ENCODE results near the gene CDC14A.
A peak's percentile ranks its signal among the peaks of the same experiment; 100 is the strongest.

The CDC14A gene

GRCh38 chr1:100455478-100456072 is 103.3 kb downstream of the CDC14A start:
- DNase-seq, result no peak

DNA sequence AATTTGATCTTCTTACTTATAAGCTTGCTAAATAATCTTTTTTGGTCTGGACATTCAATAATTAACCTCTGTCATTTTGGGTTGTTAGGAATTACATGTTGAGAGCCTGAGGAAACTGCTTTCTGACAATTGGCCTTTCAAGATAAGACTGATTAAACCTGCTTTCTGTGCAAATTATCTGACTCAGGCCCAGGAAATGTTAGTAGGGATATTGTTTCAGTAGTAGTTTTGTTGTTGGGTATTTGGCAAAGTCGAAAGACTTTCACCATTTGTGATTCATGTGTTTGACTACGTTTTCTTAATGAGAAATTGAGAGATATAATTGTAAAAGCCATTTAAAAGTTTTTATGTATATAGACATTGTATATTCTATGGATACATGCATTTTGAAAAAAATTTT is 104.6 kb downstream of the CDC14A start:
- DNase-seq, result no peak

DNA sequence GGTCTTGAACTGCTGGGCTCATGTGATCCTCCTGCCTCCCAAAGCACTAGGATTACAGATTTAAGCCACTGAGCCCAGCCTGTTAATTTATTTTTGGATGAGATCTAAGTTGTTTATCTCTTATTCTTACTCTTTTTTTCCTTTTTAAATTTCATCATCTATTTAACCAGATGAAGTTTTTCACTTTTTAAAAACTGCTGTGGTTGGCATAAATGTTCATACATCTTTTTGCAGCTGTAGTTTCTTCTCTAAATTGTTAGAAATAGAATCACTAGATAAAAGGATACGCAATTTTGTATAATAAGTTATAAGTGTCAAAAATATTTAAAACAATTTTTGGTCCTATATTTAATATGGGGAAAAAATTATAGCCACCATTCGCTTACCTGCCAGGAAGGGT is 105.4 kb downstream of the CDC14A start:
- no peak for DNase-seq

DNA sequence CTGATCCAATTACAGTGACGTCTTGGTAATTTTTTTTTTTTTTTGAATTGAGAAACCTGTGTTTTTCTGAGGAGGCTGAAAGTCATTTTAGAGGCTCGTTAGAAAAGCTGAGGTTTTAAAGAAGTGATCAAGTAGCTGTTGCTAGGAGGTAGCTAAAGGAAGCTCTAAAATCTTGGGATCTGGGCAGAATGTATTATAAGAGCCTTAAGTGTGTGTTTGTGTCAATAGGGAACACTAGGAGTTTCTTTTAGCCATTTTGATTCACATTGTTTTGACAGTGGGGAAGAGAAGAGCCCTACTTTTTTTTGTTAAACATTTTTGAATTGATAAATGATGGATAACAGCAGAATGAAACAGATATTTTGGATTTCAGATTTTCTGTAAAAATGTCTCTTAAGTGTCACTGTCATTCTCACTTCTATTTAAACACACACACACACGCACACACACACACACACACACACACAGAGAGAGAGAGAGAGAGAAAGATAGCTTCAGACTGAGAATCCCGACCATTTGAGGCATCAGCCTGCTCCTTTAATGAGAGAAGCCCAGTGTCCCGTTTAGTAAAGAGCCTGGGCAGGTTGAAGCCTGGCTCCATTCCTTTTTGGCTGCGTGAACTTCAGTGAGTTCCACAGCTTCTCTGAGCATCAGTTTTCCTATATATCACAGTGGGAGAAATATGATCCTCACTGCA is 106.5 kb downstream of the CDC14A start:
- no peak for DNase-seq

DNA sequence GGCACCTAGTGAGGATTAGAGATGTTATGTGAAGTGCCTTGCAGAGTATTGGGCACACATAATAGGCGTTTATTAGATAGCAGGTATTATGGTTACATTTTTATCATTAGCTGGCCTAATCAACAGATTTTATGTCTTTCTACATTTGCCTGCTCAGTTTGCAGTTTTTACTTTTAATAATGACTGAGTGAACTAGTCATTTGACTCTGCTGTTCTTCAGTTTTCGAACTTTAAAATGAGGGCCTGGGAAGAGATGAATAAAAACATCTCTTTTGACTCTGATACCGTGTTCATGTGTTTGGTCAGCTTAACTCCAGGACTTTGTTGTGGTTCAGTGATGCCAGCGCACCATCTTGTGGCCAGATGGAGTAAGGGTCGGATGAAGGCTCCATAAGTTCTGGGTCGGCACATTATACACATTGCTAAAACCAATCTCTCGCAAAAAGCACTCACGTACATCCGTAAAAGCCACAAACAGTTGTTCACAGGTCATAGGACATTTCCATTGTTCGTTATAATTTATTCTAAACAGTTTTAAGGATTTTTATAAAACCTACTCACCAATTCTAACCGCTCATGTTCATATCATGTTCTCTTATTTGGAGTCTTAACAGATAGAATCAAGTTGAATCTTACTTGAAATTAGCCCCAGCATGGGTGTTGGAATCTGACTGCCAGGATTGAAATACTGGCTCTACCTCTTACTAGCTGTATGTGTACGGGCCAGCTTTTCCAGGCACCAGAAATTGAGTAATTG is 107.2 kb downstream of the CDC14A start:
- DNase-seq, result peak in 1 of 2 experiments; percentile 14

DNA sequence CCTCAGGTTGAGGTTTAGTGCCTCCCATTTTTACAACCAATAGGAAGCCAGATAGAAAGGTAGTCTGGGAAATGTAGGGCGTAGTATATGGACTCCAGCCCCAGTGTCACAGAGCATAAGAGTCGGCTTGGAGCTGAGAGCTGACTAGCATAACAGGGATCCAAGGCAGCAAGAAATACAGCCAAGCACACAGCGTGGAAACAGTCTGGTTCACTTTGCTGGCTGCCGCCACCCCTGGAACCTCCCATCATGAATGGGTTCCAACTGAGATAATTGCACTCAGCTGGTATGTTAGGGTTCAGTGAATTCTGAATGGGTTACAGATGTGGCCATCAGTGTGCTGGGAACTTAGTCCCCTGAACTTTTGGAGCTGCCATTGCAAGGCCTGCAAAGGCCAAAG is 108.9 kb downstream of the CDC14A start:
- no peak for DNase-seq

DNA sequence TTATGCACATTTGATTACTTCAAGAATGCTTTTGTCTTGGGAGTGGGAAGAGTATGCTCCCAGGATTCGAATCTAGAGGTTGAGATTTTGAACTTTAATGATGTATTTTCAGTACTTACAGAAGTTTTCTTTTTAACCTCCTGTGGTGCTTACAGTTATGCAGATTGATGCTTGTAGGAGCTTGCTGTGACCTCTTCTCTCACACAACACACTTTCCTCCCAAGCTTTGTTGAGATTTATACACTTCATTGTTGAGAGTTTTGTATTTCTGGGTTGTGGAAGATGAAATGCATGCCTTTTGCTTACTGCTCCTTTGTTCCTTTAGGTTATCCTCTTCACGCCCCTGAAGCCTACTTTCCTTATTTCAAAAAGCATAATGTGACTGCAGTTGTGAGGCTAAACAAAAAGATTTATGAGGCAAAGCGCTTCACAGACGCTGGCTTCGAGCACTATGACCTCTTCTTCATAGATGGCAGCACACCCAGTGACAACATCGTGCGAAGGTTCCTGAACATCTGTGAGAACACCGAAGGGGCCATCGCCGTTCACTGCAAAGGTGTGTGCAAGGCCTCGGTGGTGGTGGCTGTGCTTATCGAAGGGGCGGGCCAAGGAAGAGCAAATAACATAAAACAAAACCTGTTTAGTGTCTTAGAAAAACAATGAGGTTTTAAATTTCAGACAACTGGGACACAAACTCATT is 110.2 kb downstream of the CDC14A start:
- no peak for DNase-seq

DNA sequence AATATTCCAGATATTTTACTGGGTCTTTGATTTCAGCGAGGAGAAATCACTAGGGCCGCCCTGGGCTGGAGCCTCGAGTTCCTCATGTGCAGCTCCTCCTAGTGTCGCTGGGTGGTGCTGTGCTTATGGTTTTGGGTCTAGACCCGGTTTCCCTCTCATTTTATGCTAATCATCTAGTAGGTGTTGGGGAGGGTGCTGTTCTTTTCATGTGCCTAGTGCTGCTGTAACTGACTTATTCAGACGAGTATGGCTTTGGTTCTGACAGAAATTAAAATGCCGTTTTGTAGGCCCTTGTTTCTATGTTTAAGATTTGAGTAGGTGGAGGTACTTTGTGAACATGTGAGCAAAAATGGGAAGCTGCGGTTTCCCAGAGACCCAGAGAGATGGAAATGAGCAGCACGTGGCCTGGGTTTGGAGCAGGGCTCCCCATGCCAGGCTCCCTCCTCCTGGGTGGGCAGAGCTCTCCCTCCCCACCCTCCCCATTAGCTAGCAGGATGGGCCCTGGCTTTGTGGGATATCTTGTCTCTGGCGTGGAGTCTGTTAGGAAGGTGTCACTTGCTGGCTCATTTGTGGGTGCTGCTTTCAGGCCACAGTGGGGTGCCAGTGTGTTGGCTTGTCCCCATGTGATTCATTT is 111.6 kb downstream of the CDC14A start:
- no peak for DNase-seq

GRCh38 chr1:100469578-100469977 is 117.3 kb downstream of the CDC14A start:
- no peak for DNase-seq

DNA sequence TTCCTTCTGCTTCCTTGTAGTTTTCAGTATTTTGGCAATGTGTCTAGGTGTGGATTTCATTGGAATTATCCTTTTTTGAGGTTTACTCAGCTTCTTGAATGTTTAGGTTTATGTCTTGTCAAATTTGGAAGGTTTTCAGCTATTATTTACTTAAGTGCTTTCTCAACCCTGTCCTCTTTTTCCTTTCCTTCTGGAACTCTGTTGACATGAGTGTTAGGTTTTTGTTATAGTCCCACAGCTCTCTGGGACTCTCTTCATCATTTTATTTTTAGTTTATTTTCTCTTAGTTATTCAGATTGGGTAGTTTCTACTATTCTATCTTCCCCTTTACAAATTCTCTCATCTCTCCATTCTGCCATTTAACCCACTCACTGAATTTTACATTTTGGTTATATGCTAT is 122.5 kb downstream of the CDC14A start:
- no peak for DNase-seq

DNA sequence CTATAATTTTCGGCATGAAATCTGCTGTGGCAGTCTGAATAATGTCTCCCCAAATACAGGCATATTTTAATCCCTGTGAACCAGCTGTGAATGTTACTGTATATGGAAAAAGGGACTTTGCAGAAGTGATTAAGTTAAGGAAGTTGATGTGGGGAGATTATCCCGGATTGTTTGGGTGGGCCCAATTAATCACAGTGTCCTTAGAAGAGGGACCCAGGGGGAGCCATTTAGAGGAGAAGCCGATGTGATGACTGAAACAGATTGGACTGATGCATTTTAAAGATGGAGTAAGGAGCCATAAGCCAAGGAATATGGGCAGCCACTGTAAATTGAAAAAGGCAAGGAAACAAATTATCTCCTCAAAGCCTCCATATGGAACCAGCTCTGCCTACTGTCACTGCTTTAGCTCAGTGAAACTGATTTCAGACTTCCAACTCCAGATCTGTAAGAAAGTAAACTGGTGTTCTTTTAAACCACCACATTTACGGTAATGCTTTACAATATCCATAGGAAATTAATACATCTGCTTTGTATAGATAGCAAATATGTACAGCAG is 124.5 kb downstream of the CDC14A start:
- no peak for DNase-seq

GRCh38 chr1:100478816-100479215 is 126.5 kb downstream of the CDC14A start:
- no peak for DNase-seq

GRCh38 chr1:100479620-100480338 is 127.5 kb downstream of the CDC14A start:
- DNase-seq, result no peak

GRCh38 chr1:100481303-100481702 is 129.0 kb downstream of the CDC14A start:
- no peak for DNase-seq

DNA sequence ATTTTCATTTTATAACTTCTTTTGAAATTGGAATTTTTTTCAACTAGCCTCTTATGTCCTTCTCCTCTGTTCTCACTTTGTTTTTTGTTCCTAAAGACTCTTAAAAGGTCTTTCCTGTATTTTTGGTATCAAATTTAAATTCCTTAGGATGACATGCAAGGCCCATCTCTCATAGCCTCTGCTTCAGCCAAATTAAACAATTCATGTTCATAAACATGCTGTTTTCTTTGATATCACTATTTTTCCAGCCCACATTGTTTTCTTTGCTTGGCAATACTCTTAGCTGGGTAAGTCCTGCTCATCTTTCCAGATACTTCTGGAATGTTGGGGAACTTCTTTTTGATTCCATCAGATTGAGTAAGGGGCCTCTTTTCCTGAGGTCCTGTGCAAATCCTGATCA is 129.9 kb downstream of the CDC14A start:
- no peak for DNase-seq

GRCh38 chr1:100482748-100483147 is 130.4 kb downstream of the CDC14A start:
- no peak for DNase-seq

DNA sequence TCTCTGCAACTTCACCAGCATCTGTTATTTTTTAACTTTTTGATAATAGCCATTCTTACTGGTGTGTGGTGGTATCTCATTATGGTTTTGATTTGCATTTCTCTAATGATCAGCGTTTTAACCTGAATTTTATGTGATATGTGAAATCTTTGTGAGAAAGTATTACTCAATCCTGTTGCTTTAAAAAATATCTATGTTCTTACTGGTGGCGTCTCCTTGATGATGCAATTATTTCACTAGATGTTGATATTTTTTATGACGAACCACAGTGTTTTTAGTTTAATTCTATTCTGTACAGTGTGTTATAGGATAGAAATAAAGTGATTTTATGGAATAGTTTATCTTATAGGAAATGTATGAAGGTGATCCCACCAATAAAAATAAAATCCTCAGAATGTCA is 130.9 kb downstream of the CDC14A start:
- DNase-seq, result no peak

DNA sequence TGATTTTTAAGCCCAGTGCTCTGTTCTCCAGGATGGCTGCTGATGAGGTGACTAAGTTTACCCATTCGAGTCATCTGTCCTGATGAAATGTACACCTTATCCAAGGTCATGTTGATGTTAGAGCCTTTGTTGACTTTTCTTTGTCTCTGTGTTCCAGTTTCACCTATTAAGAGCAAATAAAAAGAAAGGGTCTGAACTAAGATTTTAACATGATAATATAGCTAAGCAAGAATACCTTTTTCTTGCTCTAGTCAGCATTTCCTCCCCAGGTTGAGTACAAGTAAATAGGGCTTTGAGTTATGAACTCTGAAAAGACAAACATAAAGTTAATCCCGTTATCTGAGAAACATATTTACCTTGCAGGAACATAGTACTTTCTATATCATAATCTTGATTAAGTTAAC is 133.6 kb downstream of the CDC14A start:
- no peak for DNase-seq

DNA sequence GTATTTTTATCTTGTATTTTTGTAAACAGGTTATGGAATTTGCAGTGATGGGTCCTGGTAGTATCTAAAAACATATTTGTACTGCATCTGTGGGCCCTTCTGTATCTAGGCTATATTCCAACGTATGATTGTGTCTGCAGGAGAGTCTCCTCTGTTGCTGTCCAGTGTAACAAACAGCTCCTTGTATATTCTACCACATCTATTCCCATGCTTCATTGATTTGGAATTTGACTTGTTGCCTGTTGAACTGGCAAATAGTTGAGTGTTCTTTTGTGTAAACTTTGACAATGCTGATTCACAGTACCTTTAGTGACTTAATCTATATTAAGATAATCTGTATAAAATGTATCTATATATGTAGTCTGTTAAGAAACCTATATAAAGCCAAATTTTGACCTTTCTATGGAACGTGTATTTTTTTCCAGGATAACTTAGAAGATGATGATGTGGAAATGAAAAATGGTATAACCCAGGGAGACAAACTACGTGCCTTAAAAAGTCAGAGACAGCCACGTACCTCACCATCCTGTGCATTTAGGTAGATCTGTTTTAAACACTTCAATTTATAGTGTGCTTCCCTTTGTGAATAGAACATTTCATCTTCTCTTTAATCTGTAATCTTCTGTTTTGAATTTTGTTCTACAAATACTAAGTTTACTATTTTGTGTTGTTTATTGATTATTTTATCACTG is 142.2 kb downstream of the CDC14A start:
- DNase-seq, result no peak

- no peak for DNase-seq
Measured at GRCh38 chr1:100496896-100497295, 144.6 kb downstream of the CDC14A start.

DNA sequence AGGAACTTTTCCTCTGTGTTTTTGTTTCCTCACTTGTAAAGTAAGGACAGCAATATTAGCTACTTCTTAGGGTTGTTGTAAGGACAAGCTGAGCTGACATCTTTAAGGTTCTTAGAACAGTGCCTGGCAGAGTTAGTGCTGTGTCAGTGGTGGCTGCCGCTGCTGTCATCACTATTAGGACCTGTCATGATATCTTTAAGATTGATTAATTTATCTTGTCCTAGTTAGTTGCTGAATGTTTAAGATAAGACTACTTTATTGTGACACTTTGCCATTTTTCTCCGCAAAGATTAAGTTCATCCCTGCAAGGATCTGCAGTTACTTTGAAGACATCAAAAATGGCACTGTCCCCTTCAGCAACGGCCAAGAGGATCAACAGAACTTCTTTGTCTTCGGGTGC is 145.5 kb downstream of the CDC14A start:
- no peak for DNase-seq

Measured in NCI-H187 (cell line).